DOHH2 (cell line): ENCODE results near the gene NGLY1.

ENCODE experiments used
- H3F3A ChIP-seq: fragments of 200-600 bp; sonication (generic), shearing (Covaris generic); 2 replicates; pipeline ENCODE4 v1.6.0; 2016; ENCODE audit warnings: antibody characterized with exemption, mild to moderate bottlenecking; ENCODE audit not compliant: control insufficient read depth, insufficient read depth
- H3K27ac ChIP-seq: fragments of 200-600 bp; sonication (generic); 2 replicates; pipeline ENCODE4 v1.5.1; 2014; ENCODE audit warnings: low read depth, mild to moderate bottlenecking, low read length, moderate library complexity
- H3K27me3 ChIP-seq: fragments of 200-600 bp; sonication (generic); 2 replicates; pipeline ENCODE4 v1.6.1; 2014; ENCODE audit warnings: mild to moderate bottlenecking, low read length, mixed read lengths; ENCODE audit not compliant: control insufficient read depth
- H3K36me3 ChIP-seq: fragments of 200-600 bp; sonication (generic); 2 replicates; pipeline ENCODE4 v1.6.1; 2014; ENCODE audit warnings: mild to moderate bottlenecking, low read length, moderate library complexity, mixed read lengths; ENCODE audit not compliant: control insufficient read depth
- H3K4me1 ChIP-seq: fragments of 200-600 bp; sonication (generic); 2 replicates; pipeline ENCODE4 v1.6.1; 2014; ENCODE audit warnings: mild to moderate bottlenecking, low read length, mixed read lengths; ENCODE audit not compliant: control insufficient read depth
- H3K4me2 ChIP-seq: fragments of 200-600 bp; sonication (generic); 2 replicates; pipeline ENCODE4 v1.6.0; 2014; ENCODE audit warnings: mild to moderate bottlenecking, low read length, moderate library complexity
- H3K4me3 ChIP-seq: fragments of 200-600 bp; sonication (generic); 2 replicates; pipeline ENCODE4 v1.5.1; 2014; ENCODE audit warnings: mild to moderate bottlenecking, low read length, mixed read lengths
- H3K79me2 ChIP-seq: fragments of 200-600 bp; sonication (generic); 2 replicates; pipeline ENCODE4 v1.6.1; 2014; ENCODE audit warnings: mild to moderate bottlenecking, low read length, mixed read lengths; ENCODE audit not compliant: control insufficient read depth
- H3K9me2 ChIP-seq: fragments of 200-600 bp; sonication (generic); replicated peaks from 2 replicates; pipeline ENCODE4 v1.6.1; 2014; ENCODE audit warnings: mild to moderate bottlenecking, low read length, mixed read lengths; ENCODE audit not compliant: control insufficient read depth
- H3K9me3 ChIP-seq: fragments of 200-600 bp; sonication (generic); 2 replicates; pipeline ENCODE4 v1.6.1; 2014; ENCODE audit warnings: antibody characterized with exemption, low read length, mixed read lengths; ENCODE audit not compliant: control insufficient read depth, insufficient read depth
- H4K20me1 ChIP-seq: fragments of 200-600 bp; sonication (generic); 2 replicates; pipeline ENCODE4 v1.6.0; 2014; ENCODE audit warnings: low read depth, mild to moderate bottlenecking, antibody characterized with exemption, low read length, moderate library complexity; ENCODE audit not compliant: control insufficient read depth, insufficient read depth
- EZH2phosphoT487 ChIP-seq: fragments of 200-600 bp; sonication (generic); IDR thresholded peaks from 2 replicates; pipeline ENCODE4 v1.6.1; 2017; ENCODE audit warnings: borderline replicate concordance, mild to moderate bottlenecking, antibody characterized with exemption, low read length, moderate library complexity, mixed read lengths
- TF ChIP-seq, protein P1 (sequence below): fragments of 200-600 bp; sonication (generic); IDR thresholded peaks from one replicate; pipeline ENCODE4 v1.5.1; 2014; ENCODE audit warnings: antibody characterized with exemption, mild to moderate bottlenecking, low read depth, low read length; ENCODE audit not compliant: poor library complexity, severe bottlenecking

Gene NGLY1, protein sequence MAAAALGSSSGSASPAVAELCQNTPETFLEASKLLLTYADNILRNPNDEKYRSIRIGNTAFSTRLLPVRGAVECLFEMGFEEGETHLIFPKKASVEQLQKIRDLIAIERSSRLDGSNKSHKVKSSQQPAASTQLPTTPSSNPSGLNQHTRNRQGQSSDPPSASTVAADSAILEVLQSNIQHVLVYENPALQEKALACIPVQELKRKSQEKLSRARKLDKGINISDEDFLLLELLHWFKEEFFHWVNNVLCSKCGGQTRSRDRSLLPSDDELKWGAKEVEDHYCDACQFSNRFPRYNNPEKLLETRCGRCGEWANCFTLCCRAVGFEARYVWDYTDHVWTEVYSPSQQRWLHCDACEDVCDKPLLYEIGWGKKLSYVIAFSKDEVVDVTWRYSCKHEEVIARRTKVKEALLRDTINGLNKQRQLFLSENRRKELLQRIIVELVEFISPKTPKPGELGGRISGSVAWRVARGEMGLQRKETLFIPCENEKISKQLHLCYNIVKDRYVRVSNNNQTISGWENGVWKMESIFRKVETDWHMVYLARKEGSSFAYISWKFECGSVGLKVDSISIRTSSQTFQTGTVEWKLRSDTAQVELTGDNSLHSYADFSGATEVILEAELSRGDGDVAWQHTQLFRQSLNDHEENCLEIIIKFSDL

DNA sequence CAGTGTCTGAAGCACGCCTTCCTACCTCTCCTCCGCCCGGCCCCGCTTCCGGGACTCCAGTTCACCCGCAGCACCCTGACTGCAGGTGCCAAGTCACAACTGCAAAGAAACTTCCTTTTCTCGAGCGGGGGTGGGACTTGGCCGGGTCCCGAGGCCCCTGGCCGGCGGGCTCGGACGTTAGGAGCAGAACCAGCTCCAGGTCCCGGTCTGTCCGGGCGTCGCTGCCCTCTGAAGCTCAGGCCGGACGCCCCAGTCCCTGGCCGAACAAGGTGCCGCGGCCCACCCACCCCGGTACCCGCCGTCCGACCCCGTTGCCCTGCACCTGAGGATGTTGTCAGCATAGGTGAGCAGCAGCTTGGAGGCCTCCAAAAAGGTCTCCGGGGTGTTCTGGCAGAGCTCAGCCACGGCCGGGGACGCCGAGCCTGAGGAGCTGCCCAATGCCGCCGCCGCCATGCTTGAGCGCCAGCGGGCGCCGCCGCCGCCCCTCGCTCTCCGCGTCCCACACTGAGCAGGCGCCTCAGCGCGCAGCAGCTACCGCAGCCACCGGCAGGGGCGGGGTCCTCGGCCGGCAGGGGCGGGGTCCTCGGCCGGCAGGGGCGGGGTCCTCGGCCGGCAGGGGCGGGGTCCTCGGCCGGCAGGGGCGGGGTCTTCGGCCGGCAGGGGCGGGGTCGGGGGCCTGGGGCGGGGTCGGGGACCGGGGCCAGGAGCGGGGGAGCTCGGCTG, at the start of gene NGLY1:
Gene NGLY1, minus strand, starts transcription at position 506 of the 723 bp plus-strand sequence. Its CDS starts 53 bp downstream, at position 453.
- no peaks in the 10 kb centered on the region for H3K9me2 ChIP-seq
- H3K36me3 ChIP-seq: peaks cover 33% of the 10 kb centered on the region
- H4K20me1 ChIP-seq: peaks cover 7% of the 10 kb centered on the region; the same call in 1 of the 2 replicates
- peak within 1 kb of the TSS; percentile 84 for H3K27ac ChIP-seq
- peaks cover 44% of the 10 kb centered on the region for H3K4me1 ChIP-seq
- no peaks in the 10 kb centered on the region for H3K27me3 ChIP-seq
- peak within 1 kb of the TSS; percentile 85 for H3K4me3 ChIP-seq
- H3K79me2 ChIP-seq: peaks cover 54% of the 10 kb centered on the region
- TF ChIP-seq EZH2phosphoT487: no peak
- TF ChIP-seq, protein P1, sequence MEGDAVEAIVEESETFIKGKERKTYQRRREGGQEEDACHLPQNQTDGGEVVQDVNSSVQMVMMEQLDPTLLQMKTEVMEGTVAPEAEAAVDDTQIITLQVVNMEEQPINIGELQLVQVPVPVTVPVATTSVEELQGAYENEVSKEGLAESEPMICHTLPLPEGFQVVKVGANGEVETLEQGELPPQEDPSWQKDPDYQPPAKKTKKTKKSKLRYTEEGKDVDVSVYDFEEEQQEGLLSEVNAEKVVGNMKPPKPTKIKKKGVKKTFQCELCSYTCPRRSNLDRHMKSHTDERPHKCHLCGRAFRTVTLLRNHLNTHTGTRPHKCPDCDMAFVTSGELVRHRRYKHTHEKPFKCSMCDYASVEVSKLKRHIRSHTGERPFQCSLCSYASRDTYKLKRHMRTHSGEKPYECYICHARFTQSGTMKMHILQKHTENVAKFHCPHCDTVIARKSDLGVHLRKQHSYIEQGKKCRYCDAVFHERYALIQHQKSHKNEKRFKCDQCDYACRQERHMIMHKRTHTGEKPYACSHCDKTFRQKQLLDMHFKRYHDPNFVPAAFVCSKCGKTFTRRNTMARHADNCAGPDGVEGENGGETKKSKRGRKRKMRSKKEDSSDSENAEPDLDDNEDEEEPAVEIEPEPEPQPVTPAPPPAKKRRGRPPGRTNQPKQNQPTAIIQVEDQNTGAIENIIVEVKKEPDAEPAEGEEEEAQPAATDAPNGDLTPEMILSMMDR: no peak
- H3K9me3 ChIP-seq: no peaks in the 10 kb centered on the region
- 0 out of 2 replicates have a peak, but pooled peaks cover 4% of the 10 kb centered on the region for H3F3A ChIP-seq
- H3K4me2 ChIP-seq: peak within 1 kb of the TSS; percentile 86

DNA sequence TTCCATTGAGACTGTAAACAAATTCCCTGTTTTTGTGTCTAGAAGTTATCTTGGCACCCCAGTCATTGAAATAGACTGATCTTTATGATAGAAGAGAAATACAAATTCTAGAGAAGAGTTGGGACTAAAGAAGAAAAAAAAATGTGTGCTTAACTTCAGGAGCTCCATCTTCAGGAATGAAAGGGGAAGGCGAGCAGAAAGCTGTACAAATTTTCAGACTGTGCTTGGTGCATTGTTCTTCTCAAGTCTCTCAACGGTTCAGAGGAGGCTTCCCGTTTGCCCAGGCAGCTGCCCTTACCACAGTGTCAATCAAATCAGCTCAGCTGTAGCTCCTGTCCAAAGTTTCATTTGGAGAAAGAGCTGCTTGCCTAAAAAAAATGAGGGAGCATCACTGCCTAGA, 48.3 kb upstream of the NGLY1 start:
- Histone ChIP-seq H3K4me1 (peaks cover 26% of the 10 kb centered on the region), H3K9me2 (no peaks in the 10 kb centered on the region), H3F3A (no peaks in the 10 kb centered on the region), H3K27ac (no peak overlapping the region), H3K9me3 (no peaks in the 10 kb centered on the region), H3K27me3 (no peaks in the 10 kb centered on the region), H3K36me3 (no peaks in the 10 kb centered on the region), H4K20me1 (no peaks in the 10 kb centered on the region), H3K79me2 (no peaks in the 10 kb centered on the region), H3K4me2 (peak overlapping the region; percentile 25), H3K4me3 (no peak overlapping the region)
- no peak for TF ChIP-seq EZH2phosphoT487
- TF ChIP-seq, protein P1: peak; percentile 52

DNA sequence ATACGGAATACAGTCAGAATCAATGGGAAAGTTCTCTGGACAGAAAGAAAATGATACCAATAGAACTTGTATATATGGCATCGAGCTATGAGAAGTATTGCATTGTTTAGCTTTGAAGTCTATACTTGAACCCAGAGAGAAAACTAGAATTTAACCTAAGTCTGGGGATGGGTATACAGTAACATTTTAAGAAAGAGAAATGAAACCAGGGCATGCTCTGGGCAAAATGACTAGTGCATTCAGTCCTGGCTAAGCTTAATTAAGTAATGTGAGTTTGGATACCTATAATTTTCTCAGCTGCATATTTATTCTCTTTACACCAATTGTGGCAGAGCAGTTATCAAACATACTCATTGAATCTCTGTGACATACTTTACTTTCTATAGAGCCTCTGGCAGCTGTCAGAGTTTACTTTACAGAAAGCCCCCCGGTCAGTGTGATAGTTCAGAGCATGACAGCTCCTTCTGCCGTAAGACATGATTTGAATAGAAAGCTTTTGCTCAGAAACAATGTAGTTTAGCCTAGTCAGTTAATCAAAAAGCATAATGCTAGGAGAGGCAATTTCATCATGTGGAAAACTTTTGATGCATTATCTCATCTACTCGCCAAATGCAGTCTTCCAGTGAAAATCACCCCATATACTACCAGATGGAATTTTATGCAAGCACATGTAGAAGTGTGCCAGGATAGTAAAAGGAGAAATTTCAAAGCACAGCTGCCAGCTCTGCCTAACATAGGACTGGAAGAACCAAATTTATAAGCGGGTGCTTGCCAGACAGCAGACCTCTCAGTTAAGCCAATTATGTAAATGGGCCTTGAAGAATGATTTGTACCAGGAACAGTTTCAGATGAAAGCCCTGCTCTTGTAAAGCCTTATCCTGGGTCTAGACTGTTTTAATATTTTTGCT, 47.4 kb upstream of the NGLY1 start:
- Histone ChIP-seq H3K9me3 (no peaks in the 10 kb centered on the region), H3K36me3 (no peaks in the 10 kb centered on the region), H3K27ac (no peak overlapping the region), H3K4me3 (no peak overlapping the region), H4K20me1 (no peaks in the 10 kb centered on the region), H3K9me2 (no peaks in the 10 kb centered on the region), H3K27me3 (no peaks in the 10 kb centered on the region), H3K4me1 (peaks cover 26% of the 10 kb centered on the region), H3K4me2 (no peak overlapping the region), H3K79me2 (no peaks in the 10 kb centered on the region), H3F3A (no peaks in the 10 kb centered on the region)
- TF ChIP-seq EZH2phosphoT487: no peak
- TF ChIP-seq, protein P1: no peak
